Heart right ventricle (tissue), 16 donors: Measurements from ENCODE around the gene PRLR. TPM values are rescaled to one million over a fixed set of nuclear protein-coding genes. Genes with fewer than 3 reads are reported as not detected.

Experiments used
- ATAC-seq, 8 donors: fragments of 200-7000 bp; cut with Tn5 transposase; one replicate each; pipeline ENCODE4 v1.9.1; 2020; ENCODE audit warnings: mild to moderate bottlenecking in 8 of 8, moderate library complexity in 8 of 8, moderate number of reproducible peaks in 1 of 8
- DNase-seq, 2 donors: peaks; one replicate each; pipeline ENCODE4 v3.0.0-alpha.2; 2020
- H3K27ac ChIP-seq, 10 donors: fragments of 200-600 bp; sonication (generic) in 2 of 10; one replicate each; pipeline versions ENCODE4 v1.5.0 to v1.8.0; 2020 to 2022; ENCODE audit warnings: mild to moderate bottlenecking in 3 of 10
- H3K27me3 ChIP-seq, 7 donors: fragments of 200-600 bp; one replicate each; pipeline ENCODE4 v1.8.0; 2021 to 2022; ENCODE audit warnings: mild to moderate bottlenecking in 2 of 7
- H3K36me3 ChIP-seq, 9 donors: fragments of 200-600 bp; sonication (generic) in 1 of 9; one replicate each; pipeline versions ENCODE4 v1.5.0 to v1.8.0; 2020 to 2022; ENCODE audit warnings: mild to moderate bottlenecking in 2 of 9
- H3K4me1 ChIP-seq, 9 donors: fragments of 200-600 bp; sonication (generic) in 1 of 9; one replicate each; pipeline versions ENCODE4 v1.5.0 to v1.8.0; 2020 to 2022; ENCODE audit warnings: mild to moderate bottlenecking in 4 of 9
- H3K4me3 ChIP-seq, 10 donors: fragments of 200-600 bp; sonication (generic) in 2 of 10; one replicate each; pipeline versions ENCODE4 v1.5.0 to v1.8.0; 2020 to 2022; ENCODE audit warnings: mild to moderate bottlenecking in 7 of 10, moderate library complexity in 2 of 10
- H3K9me3 ChIP-seq, 11 donors: fragments of 200-600 bp in 10 of 11; sonication (generic) in 2 of 11; one replicate each; pipeline versions ENCODE4 v1.5.0 to v1.8.0; 2013 to 2022; ENCODE audit warnings: mild to moderate bottlenecking in 2 of 11, control low read depth in 1 of 11, moderate library complexity in 1 of 11
- WGBS, 2 donors: extraction: QIAGEN DNeasy Blood & Tissue Kit; methylation state at CpG; one replicate each; pipeline ENCODE4 v1.1.7; 2013; ENCODE audit warnings: inconsistent platforms in 1 of 2; 5-methylcytosine and 5-hydroxymethylcytosine counted together
- intact Hi-C, 10 donors: fragments of 100-400 bp; cut with DNase I; formaldehyde crosslinking; loops; one replicate each; pipeline versions ENCODE4 v1.11.1 to v1.14.2; 2022
- polyA plus RNA-seq, 2 donors: library from polyadenylated mRNA; stranded (reverse); fragments of 200-250 nt; gene quantifications; one replicate each; pipeline ENCODE4 v1.2.3, GENCODE V29; 2013
- total RNA-seq, 10 donors: library from RNA; stranded (reverse); fragmentation: NEBNext Ultra II Directional in 3 of 10; extraction: Animal tissue kit (Norgen Biotek cat#: 25700) in 3 of 10; gene quantifications; one replicate each; pipeline versions ENCODE4 v1.2.1 to v1.2.4, GENCODE V29; 2021 to 2023
- TF ChIP-seq, protein P1 (sequence below), 9 donors: fragments of 200-600 bp; sonication (generic) in 2 of 9; IDR thresholded peaks; one replicate each; pipeline versions ENCODE4 v1.5.0 to v1.8.0; 2021 to 2022; ENCODE audit warnings: antibody characterized with exemption in 9 of 9, mild to moderate bottlenecking in 5 of 9, moderate library complexity in 1 of 9
- donor health status: Arrhythmogenic right ventricular cardiomyopathy.
- donor health status: ischemic (EF 13 %, LVEDD 7.1; RV severe dilation, severe dysfunction).
- donor health status: healthy with polysubstance abuse.
- donor health status: DM: no; HTN: yes; CAD: no.
- donor health status: DM: no; HTN: no; CAD: no.
- donor health status: ischemic (EF 25% LVEDD 6.9; RV normal size, moderate dysfunction).
- donor health status: ischemic (EF 25% LVEDD 5.7; RV mildly dilated, moderate dysfunction).
- donor health status: healthy.
- donor health status: DM: yes; HTN: yes; CAD: no.
- donor health status: Ischemic cardiomyopathy.
- donor health status: ischemic (EF 35%, LVEDD 5.7; RV mildly dilated, moderate dysfunction).
- donor health status: nonischemic (EF 11% LVEDD 7.7; RV severe dilation, severe dysfunction).
- donor health status: DM: yes; HTN: yes; CAD: no.
- donor health status: PGD.
- donor health status: ischemic (EF 29% LVEDD 5.4; RV normal size, mild dysfunction).
- donor health status: nonischemic (EF 23%, LVEDD 6.1; RV moderate dilation, normal function).

The PRLR gene
- total and polyA plus RNA-seq, 12 donors: 0.04 to 1.3 (median 0.47) TPM

DNA sequence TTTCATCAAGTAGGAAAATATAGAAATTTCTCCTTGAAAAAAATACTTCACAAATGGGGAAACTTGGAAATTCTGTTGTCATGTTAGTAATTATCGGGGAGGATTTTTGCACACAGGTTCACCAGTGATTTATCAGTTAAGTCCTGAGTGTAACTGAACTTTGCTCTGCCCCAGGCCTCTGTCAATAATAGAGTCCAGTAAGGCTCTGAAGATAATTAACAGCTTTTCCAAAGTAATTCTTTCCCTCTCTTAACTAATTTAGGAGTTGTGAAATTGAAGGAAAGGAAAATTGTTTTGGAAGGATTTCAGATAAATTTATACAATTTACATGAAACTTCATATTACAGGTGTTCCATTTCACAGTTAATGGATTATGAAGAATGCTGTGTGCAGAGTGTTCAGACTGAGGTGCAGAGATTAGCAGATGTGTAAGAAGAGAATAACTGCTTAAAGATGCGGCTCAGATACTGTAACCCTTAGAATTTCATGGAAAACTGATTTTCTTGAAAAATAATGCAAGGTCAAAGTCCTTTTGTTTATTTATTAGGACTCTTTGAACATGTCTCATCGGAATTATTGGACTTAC lies 179.7 kb downstream of the PRLR start:
- 88 to 90% methylated on average over 3 of the region's 3 CpGs for WGBS, 2 donors
- Histone ChIP-seq H3K9me3 (no peaks in the 10 kb centered on the region), H3K4me3 (no peak overlapping the region), H3K27me3 (peaks cover 0 to 26% (median 10%) of the 10 kb centered on the region in 7 donors), H3K4me1 (no peaks in the 10 kb centered on the region), H3K36me3 (no peaks in the 10 kb centered on the region), H3K27ac (no peak overlapping the region)
- DNase-seq (no peak), ATAC-seq (no peak)
- TF ChIP-seq, protein P1, sequence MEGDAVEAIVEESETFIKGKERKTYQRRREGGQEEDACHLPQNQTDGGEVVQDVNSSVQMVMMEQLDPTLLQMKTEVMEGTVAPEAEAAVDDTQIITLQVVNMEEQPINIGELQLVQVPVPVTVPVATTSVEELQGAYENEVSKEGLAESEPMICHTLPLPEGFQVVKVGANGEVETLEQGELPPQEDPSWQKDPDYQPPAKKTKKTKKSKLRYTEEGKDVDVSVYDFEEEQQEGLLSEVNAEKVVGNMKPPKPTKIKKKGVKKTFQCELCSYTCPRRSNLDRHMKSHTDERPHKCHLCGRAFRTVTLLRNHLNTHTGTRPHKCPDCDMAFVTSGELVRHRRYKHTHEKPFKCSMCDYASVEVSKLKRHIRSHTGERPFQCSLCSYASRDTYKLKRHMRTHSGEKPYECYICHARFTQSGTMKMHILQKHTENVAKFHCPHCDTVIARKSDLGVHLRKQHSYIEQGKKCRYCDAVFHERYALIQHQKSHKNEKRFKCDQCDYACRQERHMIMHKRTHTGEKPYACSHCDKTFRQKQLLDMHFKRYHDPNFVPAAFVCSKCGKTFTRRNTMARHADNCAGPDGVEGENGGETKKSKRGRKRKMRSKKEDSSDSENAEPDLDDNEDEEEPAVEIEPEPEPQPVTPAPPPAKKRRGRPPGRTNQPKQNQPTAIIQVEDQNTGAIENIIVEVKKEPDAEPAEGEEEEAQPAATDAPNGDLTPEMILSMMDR (IDR thresholded peaks at IDR 0.05): no peak
- intact Hi-C loops: no loop called here

DNA sequence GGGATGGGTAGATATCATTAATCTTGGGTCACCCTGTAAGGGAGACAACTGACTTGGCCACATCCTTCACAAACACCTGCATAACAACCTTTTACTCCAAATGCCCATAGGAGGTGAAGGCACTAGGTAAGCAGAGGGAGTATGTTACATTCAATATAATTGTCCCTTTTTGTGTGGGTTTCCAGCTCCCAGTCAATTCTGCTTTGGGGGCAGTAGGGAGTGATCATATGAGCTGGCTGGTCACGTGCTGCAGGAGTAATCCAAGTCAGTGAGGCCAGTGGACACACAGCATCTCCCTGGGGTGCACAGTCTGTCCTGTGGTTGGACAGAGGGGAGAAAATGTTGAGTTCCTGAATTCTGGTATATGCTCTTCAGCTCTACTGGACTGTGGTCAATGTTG lies 181.4 kb downstream of the PRLR start:
- DNase-seq (no peak), ATAC-seq (no peak)
- TF ChIP-seq, protein P1 (IDR thresholded peaks at IDR 0.05): no peak
- Histone ChIP-seq H3K27me3 (peaks cover 0 to 33% (median 14%) of the 10 kb centered on the region in 7 donors), H3K27ac (no peak overlapping the region), H3K36me3 (no peaks in the 10 kb centered on the region), H3K4me1 (no peaks in the 10 kb centered on the region), H3K9me3 (no peaks in the 10 kb centered on the region), H3K4me3 (no peak overlapping the region)
- 57 to 72% methylated on average over 1 of the region's 1 CpG for WGBS, 2 donors
- intact Hi-C loops: no loop called here

DNA sequence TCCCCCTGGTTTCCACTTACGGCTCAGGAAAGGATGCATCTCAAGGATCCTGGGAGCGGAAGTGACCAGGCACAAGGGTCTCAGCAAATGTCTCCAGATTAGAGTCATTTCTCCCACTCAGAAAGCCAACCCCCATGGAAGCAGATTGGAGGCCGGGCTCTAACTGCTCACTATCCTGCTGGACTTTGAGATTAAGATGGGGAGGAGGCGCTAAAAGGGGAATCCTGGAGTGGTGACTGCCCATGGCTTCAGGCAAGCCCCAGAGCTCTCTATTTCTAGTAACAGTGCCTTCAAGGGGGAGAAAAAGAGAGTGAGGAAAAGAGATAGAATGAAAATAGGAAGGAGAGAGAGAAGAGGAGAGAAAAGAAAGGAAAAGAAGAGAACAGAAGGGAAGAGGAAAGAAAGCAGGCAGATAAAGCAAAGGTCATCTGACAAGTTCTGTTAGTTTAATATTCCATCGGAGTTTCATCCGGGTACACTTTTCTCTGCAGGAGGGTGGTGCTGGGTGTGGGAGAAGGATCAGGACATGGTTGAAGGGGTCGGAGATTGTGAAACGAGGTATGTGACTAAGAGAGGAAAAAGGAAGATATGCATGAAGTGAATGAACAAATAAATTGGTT lies 182.4 kb downstream of the PRLR start, which contains the start of gene AGXT2:
TSS of gene AGXT2 (minus strand) at position 165 of the 620 bp plus-strand sequence. CDS start at position 108, 57 bp downstream.
- ATAC-seq (no peak), DNase-seq (no peak)
- 70 to 76% methylated on average over 8 of the region's 8 CpGs for WGBS, 2 donors
- no peak within 1 kb of the TSS for H3K4me3 ChIP-seq
- no peaks in the 10 kb centered on the region for H3K36me3 ChIP-seq
- TF ChIP-seq, protein P1 (IDR thresholded peaks at IDR 0.05): no peak
- peaks cover 0 to 26% (median 14%) of the 10 kb centered on the region in 7 donors for H3K27me3 ChIP-seq
- intact Hi-C loops: no loop called here
- H3K27ac ChIP-seq: no peak within 1 kb of the TSS
- H3K4me1 ChIP-seq: no peaks in the 10 kb centered on the region
- no peaks in the 10 kb centered on the region for H3K9me3 ChIP-seq

DNA sequence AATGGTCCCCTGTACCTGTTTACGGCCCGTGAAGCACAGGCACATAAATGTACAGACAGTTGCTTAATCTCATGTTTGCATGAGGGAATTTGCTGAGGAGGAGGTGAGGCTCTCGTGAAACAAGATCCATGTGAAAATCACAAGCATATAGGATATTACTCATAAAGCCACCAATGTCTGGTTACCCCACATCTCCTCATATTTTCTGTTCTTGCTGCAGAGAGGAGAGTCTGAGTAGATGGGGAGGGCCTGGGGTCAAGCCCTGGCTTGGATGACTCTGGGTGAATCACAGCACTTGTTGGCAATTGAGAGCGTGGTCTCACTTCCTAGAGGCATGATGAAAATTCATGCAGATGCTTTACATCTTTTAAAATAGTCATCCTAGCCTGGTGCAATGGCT lies 183.5 kb downstream of the PRLR start:
- no peak for ATAC-seq

More for the DNA sequence above, 183.5 kb downstream of the PRLR start:
- Histone ChIP-seq H3K27ac (no peak overlapping the region), H3K27me3 (peaks cover 0 to 24% (median 15%) of the 10 kb centered on the region in 7 donors), H3K4me1 (no peaks in the 10 kb centered on the region), H3K4me3 (no peak overlapping the region), H3K36me3 (no peaks in the 10 kb centered on the region), H3K9me3 (no peaks in the 10 kb centered on the region)
- intact Hi-C loops: no loop called here
- DNase-seq: no peak
- TF ChIP-seq, protein P1 (IDR thresholded peaks at IDR 0.05): no peak
- WGBS, 2 donors: 86 to 91% methylated on average over 4 of the region's 4 CpGs
